ENCODE measurements around the gene MYH2.

Gene MYH2

GRCh38 chr17:10513299-10514067 is 36.0 kb downstream of the MYH2 start:
- no peak for DNase-seq

- DNase-seq, result no peak
Measured at GRCh38 chr17:10512856-10513255, 36.6 kb downstream of the MYH2 start.

- DNase-seq, result no peak
Measured at GRCh38 chr17:10499950-10500349, 49.5 kb downstream of the MYH2 start.

GRCh38 chr17:10492004-10492403 is 57.5 kb downstream of the MYH2 start:
- no peak for DNase-seq

GRCh38 chr17:10482252-10482651 is 67.2 kb downstream of the MYH2 start:
- no peak for DNase-seq

GRCh38 chr17:10477701-10478100 is 71.8 kb downstream of the MYH2 start:
- no peak for DNase-seq

- no peak for DNase-seq
Measured at GRCh38 chr17:10474536-10474935, 74.9 kb downstream of the MYH2 start.

- no peak for DNase-seq
Measured at GRCh38 chr17:10471858-10472257, 77.6 kb downstream of the MYH2 start.
